Coronary artery (tissue), 2 donors: Measurements from ENCODE around the gene TTLL12.

Source experiments
- DNase-seq: peaks from one replicate; pipeline ENCODE4 v3.0.0-alpha.2; 2017; ENCODE audit warnings: low spot score
- H3K27ac ChIP-seq, 2 donors: fragments of 200-600 bp; sonication (generic); one replicate each; pipeline ENCODE4 v1.5.1; 2016 to 2019
- H3K4me3 ChIP-seq: fragments of 200-600 bp; sonication (generic); 2 replicates; pipeline ENCODE4 v1.5.1; 2016; ENCODE audit warnings: mild to moderate bottlenecking, moderate library complexity
- TF ChIP-seq, protein P1 (sequence below): fragments of 200-600 bp; sonication (generic); IDR thresholded peaks from one replicate; pipeline ENCODE4 v1.5.1; 2019; ENCODE audit warnings: antibody characterized with exemption

Gene TTLL12

DNA sequence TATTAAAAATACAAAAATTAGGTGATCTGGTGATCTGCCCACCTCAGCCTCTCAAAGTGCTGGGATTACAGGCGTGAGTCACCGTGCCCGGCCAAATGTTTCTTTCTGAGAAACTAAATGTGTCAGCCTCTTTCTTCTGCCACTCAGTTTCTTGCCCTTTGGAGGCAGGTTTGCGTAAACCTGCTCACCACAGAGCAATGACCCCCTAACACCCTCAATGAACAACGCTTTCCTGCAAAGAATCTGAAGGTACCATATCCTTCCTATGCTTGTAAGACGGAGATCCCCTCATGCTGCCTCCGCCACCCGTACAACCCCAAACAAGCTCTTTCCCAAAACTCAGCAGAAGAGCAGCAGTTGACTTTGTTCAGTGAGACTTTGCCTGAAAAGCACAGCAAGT lies 38.7 kb upstream of the TTLL12 start:
- Histone ChIP-seq H3K4me3 (no peak overlapping the region), H3K27ac (no peak overlapping the region)
- no peak for DNase-seq
- TF ChIP-seq, protein P1, sequence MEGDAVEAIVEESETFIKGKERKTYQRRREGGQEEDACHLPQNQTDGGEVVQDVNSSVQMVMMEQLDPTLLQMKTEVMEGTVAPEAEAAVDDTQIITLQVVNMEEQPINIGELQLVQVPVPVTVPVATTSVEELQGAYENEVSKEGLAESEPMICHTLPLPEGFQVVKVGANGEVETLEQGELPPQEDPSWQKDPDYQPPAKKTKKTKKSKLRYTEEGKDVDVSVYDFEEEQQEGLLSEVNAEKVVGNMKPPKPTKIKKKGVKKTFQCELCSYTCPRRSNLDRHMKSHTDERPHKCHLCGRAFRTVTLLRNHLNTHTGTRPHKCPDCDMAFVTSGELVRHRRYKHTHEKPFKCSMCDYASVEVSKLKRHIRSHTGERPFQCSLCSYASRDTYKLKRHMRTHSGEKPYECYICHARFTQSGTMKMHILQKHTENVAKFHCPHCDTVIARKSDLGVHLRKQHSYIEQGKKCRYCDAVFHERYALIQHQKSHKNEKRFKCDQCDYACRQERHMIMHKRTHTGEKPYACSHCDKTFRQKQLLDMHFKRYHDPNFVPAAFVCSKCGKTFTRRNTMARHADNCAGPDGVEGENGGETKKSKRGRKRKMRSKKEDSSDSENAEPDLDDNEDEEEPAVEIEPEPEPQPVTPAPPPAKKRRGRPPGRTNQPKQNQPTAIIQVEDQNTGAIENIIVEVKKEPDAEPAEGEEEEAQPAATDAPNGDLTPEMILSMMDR, result no peak

DNA sequence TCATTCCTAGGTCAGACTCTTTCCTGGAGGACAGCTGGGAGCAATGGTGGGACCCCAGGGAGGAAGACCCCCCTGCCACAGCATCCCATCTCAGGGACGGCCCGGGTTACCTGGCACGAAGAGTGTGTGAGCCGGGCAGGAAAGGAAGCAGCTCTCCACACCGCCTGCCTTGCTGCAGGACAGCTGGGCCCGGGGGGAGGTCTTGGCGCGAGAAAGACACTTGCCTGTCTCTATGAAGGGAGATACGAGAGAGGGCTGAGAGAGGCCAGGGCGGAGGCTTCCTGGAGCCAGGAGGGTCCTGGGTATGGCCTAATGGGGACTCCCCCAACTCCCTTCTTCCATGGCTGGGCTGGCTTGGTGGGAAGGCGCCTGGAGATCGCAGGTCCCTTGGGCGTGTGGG lies 36.1 kb upstream of the TTLL12 start:
- DNase-seq, result no peak
- H3K4me3 ChIP-seq, result no peak overlapping the region
- H3K27ac ChIP-seq, result no peak overlapping the region
- TF ChIP-seq, protein P1, result no peak

DNA sequence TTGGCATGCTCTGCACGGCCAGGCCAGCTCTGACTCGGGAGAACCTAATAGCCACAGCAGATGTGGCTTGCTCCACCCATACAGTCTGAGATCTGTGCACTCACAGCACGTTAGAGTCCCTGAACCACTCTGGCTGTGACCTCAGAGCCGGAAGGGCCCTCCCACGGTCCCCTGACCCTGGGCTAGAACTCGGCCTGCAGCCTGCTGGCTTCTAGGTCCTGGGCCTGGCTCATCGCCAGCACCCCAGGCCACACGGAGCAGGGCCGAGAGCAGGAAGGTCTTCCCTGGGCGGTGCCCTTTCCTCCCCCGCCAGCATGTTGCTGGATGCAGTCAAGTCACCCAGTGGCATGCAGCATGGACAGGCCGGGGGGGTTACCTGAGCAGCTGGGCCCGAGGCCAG lies 35.3 kb upstream of the TTLL12 start:
- no peak overlapping the region for H3K4me3 ChIP-seq
- TF ChIP-seq, protein P1, result no peak
- no peak for DNase-seq
- H3K27ac ChIP-seq, result no peak overlapping the region

DNA sequence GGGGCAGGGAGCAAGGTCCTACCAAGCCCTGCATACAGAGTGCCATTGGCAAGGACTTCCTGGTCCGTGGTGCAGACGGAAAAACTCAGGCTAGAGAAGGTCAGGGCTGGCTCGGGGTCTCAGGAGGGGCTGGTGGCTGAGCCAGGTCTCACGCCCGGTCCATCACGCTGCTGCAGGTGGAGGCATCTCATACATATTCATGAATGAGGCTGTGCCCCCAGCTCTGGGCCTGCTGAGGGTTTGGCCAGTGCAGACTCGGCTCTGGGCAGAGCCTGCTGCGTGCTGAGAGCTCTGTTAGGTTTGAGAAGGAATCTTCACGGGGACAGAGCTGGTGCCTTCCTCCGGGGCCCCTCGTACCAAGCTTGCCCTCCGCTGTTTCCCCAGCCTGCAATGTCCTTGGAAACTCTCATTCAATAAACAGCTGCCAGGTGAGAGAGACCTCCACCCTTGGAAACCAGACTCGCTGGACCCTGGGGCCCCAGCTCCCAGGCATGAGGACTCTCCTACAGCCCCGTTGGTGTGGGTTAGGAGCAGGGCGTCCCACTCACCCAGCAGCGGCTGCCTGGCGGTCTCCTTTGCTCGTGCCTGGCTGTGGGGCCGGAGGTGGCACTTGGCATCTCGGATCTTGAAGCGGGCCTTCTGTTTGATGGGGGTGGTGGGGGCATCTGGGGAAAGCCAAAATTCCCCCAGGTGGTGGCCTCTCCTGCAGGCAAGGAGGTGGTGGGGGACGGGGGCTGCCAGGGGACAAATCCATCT lies 33.9 kb upstream of the TTLL12 start:
- no peak for DNase-seq
- Histone ChIP-seq H3K27ac (no peak overlapping the region), H3K4me3 (no peak overlapping the region)
- TF ChIP-seq, protein P1, result no peak

DNA sequence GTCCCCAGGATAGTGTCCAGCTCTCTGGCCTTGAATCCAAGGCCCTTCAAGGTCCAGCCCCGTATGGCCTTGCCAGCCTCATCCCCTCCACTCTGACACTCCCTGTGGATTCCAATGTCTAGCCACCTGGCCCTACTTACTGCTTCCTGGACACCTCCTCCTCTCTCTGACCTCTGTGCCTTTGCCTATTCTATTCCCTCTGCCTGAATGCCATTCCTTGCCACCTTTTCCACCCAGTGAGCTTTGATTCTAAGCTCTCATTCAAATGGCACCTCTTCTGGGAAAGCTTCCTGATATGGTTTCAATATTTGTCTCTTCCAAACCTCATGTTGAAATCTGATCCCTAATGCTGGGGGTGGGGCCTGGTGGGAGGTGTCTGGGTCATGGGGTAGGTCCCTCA lies 31.9 kb upstream of the TTLL12 start:
- DNase-seq, result no peak
- no peak overlapping the region for H3K4me3 ChIP-seq
- TF ChIP-seq, protein P1, result no peak
- no peak overlapping the region for H3K27ac ChIP-seq

DNA sequence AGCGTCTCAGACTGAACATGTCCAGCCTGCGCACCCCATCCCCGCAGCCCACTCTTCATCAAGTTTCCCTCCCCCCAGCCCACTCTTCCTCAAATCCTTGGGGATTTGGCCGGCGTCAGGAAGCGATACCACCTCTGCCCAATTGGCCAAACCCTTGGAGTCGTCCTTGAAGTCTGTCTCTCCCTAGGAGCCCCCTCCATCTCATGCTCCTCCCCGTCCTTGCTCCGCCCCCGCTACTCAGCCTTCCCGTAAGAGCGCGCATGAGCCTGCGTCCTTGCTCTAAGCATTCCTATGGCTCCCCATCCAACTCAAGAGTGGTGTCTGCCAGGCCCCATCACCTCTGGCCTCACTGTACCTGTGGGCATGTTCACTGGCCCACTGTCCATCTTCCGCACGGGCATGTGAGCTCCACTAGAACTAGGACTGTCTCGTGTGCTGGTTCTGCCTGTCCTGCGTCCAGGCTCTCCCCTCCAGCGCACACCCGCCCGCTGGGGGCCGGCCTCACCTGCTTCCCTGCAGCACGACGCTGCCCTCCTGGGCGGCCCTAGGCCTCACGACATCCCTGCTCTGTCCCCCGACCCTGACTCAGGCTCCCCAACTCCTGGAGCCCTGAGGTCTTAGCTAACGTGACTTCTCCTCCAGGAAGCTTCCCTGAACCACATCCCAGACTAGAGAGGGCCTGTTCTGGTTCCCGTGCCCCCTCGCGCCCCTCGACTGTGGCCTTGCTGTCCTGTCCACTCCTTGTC lies 30.5 kb upstream of the TTLL12 start:
- Histone ChIP-seq H3K4me3 (no peak overlapping the region), H3K27ac (no peak overlapping the region)
- TF ChIP-seq, protein P1, result no peak
- DNase-seq, result no peak

DNA sequence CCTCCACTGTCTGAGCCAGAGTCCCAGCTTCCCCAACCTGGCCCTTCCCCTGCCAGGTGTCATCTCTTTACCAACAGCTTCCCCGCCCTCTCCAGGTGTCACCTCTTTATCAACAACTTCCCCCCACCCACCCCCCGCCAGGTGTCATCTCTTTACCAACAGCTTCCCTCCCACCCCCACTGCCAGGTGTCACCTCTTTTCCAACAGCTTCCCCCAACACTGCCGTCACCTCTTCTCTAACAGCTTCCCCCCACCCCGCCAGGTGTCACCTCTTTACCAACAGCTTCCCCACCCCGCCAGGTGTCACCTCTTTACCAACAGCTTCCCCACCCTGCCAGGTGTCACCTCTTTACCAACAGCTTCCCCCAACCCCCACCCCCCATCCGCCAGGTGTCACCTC lies 29.8 kb upstream of the TTLL12 start:
- TF ChIP-seq, protein P1, result no peak
- Histone ChIP-seq H3K4me3 (no peak overlapping the region), H3K27ac (no peak overlapping the region)
- DNase-seq, result no peak
